Germinal center (tissue), 1 donor: ENCODE measurements around the gene APBB2.
"Not testable (repeated sequence)": the region's sequence is repeated elsewhere in the genome, so short reads cannot be mapped to it uniquely, and the experiment has no call there.

ENCODE experiments used
- DNase-seq: peaks from one replicate; pipeline ENCODE4 v3.0.0; 2012; ENCODE audit warnings: mixed read lengths, low spot score

APBB2 gene

DNA sequence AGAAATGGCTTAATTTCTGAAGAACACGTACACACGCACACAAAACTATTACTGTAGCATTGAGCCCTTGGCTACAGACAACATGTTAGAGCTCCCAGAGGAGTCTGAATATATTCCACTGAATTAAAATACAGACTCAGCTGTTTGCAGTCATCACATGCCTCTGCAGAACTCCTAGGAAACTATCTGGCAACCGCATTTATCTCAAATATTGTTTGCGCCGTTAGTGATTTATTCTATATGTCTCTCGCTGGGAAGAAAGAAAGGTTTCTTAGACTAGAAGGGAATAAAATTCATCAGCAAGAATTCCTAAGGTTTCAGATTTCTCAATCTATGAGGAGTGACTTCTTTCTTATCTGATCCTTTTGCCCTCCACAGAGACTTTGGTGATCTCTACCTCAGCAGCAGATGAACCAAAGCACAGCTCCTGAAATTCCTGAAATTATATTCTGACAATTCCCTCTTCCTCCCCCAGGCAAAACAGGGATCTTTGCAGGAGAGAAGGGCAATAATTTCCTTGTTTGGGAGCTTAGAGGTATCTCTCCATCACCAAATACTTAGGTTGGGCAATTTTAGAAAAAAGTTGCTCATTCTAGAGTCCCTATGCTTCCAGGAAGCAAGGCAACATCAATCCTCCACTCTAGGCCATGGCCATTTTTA lies 199.2 kb downstream of the APBB2 start:
- DNase-seq: no peak

DNA sequence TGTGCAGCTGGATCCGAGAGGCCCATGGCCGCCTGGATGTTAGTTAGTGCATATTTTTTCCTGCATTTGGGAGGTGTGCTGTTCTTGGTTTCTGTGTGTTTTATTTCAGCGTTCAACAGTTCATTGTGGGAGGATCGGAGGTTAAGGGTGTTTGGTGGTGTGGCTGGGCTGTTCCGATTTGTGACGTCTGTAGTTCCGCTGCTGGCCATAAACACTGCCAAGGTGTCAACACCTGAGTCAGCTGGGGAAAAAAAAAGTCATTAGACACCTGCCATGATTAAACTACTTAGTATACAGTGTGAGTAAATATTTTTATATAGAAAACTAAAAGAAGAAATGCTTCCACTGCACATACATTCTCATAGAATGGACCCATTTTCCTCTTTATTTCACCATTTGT lies 200.2 kb downstream of the APBB2 start:
- no peak for DNase-seq

DNA sequence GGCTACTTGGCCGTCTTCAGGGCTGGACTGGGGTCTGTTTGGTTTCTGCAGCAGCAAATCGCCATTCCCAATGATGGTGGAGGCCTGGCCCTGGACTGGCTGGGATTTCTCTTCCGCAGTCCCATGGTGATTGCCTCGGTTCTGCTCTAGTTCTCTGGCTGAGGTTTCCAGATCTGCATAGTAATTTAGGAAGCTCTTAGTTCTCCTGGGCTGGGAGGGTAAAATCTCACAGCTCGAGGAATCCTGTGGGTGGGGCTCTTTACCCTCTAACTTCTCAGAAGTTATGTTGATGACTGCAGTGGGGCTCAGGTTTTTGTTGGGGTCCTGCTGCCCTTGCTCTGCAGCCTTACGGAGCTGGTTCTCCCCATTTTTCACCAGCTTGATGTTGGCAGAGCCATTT lies 200.6 kb downstream of the APBB2 start:
- DNase-seq: no peak

DNA sequence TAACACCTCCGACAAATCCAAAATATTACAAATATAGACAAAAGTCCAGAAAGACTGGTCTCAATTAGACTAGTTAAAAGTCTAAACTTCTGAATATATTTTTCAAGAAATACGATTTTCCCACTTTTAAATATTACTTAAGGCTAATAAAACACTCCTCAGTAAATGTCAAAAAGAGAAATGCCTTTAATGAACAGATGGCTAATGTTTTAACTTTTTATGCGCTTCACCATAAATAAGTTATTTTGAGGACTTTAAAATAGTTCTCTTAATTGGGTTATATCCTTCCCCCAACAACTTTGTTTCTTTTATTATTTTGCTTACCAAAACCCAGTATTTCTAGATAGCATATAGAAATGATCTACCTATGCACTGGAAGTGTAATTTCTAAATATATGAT lies 201.4 kb downstream of the APBB2 start:
- DNase-seq: no peak

DNA sequence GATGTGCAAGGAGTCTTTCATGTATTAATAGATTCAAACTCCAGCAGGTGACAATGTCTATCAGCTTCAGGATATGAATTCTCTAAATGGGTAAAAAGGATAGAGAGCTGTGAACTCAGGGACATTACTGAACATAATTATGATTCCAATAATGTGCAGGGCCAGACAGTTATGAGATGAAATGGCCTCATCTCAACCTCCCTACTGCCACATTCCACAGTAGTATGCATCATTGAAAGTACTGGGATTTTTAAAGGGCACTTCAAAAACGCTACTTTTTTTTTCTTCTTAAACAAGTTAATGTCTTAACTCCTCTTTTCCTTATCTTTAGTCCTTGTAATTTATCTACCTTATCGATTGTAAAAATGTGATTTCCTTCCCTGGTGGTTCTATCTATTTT lies 202.0 kb downstream of the APBB2 start:
- no peak for DNase-seq

DNA sequence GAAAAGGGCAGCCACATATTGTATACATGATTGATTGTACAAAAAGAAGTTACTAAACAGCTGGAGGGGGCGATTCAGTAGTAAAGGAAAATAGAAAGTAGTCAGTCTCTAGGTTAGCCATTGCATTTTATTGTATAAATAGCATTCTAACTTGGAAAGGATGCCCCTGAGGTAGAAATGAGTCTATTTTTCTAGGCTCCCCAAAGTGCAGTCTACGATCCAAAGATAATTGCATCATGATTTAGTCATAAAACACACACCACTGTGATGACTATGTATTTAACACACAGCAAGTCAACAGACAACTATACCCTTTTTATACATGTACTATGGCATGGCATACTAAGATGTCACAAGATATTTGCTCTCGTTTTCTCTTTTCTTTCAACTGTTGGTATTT lies 204.9 kb downstream of the APBB2 start:
- no peak for DNase-seq

DNA sequence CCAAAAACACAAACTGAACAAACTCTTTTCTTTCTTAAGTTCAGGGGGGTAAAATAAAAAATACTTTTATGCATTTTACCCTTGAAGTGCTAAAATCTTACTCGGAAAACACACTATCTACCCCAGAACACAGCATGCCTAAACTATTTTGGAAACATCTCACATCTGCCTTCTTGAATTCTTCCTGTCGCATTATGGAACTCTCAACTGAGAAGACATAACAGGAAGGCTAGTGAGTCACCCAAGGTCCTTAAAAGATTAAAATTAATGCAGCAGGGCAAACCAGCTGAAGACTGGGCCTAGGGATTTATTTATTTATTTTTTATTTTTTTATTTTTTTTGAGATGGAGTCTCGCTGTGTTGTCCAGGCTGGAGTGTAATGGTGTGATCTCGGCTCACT lies 208.2 kb downstream of the APBB2 start:
- DNase-seq: no peak

DNA sequence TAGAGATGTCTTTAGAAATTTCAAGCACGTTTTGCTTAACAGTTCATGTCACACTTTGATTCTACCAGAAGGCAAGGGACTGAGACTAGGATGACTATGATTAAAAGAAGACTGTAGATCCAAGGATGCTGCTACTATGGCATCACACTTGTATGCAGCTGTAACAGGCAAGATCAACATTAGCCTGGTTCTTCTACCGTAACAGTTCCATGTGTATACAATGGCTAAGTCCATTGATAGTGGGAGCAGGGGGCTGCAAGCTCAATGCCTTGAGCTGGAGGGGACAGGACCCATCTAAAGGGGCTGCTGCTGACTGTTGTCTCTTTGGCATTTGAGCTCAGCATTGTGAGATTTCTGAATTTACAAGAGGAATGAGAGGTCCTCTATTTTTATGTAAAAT lies 212.0 kb downstream of the APBB2 start:
- DNase-seq: no peak

DNA sequence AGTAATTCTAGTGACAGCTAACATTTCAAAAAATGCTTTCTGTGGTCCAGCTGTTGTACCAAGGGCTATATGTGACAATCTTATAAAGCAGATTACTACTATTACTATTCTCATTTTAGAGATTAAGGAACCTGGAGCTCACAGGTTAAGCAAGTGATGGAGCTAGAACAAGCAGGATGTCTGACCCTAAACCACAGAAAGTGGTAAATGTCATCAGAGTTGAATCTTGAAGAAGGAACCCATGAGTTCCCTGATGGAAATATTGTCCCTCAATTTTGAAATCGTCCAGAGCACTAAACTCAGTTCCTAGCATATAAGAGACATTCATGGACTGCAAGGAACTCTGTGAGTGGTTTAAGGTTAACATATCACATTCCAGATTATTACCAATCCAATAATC lies 214.0 kb downstream of the APBB2 start:
- no peak for DNase-seq

DNA sequence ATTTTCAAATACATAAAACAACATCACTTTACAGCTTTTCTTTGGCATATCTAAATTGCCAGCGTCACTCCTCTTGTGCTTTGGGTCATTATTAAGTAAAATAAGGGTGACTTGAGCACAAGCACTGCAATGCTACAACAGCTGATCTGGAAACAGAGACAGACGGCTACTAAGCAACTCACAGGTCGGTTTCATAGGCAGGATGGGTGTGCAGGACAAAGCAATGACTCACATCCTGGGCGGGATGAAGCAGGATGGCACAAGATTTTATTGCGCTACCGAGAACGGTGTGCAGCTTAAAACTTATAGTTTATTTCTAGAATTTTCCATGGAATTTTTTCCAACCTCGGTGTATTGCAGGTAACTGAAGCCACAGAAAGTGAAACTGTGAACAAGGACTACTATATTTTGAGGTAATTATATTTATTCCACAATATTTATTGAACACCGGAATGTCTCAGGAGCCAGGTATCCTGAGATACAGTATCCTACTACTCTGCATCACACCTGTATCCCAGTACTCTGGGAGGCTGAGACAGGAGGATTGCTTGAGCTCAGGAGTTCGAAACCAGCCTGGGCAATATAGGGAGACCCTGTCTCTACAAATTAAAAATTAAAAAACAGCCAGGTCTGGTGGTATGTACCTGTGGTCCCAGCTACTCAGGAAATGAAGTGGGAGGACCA lies 215.5 kb downstream of the APBB2 start:
- DNase-seq: no peak

DNA sequence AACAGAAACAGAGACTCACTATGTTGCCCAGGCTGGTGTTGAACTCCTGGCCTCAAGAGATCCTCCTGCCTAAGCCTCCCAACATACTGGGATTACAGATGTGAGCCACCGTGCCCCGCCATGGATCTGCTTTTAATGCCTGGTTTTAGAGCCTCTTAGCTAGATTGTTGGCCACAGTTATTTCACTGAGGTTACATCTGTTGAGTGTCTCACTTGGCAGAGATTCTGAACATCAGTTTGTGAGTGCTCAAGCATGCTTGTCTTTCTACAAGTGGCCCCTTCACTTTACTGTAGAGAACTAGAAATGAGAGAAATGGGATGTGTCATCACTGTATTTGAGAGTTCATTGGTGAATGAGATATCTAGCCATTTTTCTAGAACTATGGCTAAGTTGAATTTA lies 218.5 kb downstream of the APBB2 start:
- DNase-seq: no peak

DNA sequence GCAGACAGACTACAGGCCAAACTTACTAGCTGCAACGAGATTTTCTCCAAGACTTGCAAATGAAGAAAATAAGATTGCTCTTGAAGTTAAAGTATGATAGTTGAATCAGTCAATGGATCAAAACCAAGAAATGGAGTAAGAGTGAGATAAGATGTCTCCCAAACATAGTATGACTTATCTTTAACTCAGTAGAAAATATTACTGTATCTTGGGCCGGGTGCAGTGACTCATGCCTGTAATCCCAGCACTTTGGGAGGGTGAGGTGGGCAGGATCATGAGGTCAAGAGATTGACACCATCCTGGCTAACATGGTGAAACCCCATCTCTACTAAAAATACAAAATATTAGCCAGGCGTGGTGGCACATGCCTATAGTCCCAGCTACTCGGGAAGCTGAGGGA lies 220.0 kb downstream of the APBB2 start:
- not testable (repeated sequence) for DNase-seq

DNA sequence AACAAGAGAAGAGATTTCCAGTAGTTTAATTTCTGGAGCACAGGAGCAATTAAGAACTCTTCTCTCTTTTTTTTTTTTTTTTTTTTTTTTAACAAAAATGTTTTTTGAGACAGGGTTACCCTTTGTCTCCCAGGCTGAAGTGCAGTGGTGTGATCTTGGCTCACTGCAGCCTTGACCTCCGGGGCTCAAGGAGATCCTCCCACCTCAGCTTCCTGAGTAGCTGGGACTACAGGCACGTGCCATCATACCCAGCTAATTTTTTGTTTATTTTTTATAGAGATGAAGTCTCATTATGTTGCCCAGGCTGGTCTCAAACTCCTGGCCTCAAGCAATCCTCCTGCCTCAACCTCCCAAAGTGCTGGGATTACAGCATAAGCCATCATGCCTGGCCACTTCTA lies 221.0 kb downstream of the APBB2 start:
- not testable (repeated sequence) for DNase-seq

DNA sequence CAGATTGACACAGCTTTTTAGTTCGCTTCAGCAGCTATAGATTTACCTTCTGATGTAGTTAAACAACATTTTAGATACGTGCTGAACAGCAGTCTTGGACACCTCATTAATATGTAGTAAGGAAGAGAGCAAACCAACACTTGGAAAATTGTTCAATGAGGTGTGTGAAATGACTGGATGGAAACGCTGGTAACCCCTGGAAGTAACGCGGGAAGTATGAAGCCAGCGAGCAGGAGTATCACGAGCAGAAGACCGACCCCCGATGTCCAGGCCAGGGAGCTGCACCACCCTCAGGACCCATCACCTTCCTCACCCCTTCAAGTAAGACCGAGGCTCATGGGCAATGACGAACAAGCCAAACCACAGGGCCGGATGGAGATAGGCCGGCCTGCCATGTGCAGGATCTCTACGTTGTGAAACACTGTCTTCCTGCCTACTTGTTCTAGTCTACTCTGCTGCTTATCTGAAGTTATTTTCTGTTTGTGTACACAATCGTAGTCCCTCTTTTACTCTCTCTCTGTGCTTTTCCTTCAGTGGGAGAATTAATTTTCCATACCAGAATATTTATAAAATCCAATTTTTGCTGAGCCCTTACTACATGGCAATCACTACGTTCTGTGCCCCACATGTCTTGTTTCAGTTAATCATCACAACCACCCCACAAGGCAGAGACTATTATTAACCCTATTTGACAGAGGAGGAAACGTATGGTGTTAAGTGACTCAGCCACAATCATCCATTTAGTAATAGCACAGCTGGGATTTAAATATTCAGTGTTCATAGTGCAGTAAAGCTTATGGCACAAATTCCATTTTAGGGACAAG lies 221.7 kb downstream of the APBB2 start:
- peak; percentile 43 for DNase-seq

DNA sequence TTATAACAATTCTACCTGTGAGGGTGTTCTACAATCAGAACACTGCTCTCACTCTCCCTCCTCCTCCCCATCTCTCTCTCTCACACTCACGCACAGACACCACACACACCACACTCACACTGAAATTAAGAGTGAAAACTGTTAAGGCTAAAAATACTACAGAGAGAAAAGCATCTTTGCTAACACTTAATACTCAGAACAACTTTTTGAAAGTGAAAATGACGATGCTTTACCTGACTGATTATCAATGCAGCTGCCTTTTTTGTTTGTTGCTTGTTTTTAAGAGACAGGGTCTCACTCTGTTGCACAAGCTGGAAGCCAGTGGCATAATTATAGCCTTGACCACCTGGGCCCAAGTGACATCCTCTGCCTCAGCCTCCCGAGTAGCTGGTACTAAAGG lies 222.4 kb downstream of the APBB2 start:
- peak; percentile 26 for DNase-seq

DNA sequence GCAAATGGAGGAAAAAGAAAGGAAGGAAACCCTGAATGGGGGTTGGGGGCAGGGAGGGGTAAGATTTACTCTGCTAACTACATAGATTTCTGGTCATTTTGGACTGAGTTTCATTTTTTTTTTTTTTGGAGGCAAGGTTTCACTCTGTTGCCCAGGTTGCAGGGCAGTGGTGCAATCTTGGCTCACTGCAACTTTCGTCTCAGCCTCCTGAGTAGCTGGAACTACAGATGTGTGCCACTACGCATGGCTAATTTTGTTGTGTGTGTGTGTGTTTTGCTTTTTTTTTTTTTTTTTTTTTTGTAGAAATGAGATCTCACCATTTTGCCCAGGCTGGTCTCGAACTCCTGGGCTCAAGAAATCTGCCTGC lies 223.5 kb downstream of the APBB2 start:
- no peak for DNase-seq

DNA sequence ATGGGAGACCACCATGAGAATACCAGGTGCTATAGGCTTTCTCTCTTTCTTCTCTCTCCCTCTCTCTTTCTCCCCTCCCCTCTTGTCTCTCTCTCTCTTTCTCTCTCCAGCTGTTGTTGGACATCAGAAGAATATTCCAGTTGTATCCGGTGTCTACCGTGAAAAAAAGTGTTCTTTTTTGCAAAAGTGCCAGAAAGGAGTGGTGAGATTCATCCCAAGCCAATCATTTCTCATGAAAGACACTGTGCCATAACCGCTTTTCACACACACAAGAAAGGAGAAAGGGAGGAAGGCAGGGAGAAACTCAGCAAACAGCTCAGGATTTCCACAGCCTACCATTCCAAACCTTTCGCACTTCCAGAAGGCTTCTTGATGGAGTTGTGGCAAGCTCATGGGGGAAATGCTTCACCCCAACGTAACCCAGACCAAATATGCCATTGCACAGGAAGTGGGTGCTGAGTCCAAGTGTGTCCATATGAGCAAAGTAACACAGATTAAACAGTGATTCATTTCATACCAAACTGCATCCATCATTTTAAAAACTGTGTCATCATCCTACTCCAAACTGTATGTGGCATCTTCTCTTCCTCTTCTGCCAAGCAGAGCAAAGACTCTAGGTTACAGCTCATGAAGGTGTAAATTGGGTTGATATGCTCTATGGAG lies 224.0 kb downstream of the APBB2 start:
- peak; percentile 9 for DNase-seq

DNA sequence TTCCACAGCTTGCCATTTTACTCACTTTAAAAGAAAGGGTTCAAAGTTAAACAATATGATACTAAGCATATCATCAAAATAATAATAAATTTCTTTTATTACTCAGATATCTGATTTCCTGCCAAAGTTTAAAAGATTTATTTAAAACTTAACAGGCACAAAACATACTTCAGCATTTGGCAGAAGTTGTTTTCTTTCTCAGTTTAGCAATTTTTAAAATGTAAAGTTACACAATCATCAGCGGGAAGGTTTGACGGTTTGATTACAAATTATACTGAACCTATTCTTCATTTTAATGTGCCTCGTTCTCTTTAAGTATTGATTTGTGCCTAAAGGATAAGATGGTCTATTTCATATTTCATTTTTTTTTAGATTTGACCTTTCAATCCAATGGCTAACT lies 227.2 kb downstream of the APBB2 start:
- DNase-seq: no peak

DNA sequence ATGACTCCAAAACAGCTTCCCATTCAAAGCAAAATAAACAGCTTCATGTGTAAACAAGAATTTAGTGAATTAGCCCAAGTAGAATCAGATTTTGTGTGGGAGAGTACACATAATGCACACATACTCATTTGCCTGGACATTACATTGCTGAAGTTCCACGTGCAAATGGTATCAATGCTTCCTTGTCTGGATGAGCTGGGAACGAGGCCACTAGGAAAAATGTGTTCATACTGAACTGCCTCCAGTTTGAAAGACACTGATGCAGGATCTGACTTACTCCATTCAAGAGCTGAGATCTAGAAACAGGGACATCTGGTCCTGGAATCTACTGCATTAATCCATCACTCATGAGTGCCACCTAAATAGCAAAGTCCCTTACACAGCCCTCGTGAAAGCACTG lies 228.0 kb downstream of the APBB2 start:
- DNase-seq: no peak

DNA sequence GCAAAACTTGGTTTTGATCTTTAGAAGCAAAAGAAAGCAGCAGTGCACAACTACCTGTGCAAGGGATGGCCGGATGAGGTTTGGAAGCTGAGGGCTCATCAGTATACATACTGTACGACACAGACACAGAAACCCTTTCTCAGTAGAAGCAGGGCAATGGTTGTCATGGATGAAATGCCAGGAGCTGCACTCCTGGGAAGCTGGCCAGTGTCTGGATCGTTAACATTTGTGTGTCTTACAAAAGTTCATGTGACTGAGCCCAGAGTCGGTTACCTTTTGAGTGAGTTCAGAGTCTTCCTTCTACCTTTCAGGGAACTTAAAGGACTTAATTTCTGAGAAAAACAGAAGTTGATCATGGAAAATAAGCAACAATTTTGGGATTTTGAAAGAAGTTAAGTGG lies 230.3 kb downstream of the APBB2 start:
- DNase-seq: no peak

DNA sequence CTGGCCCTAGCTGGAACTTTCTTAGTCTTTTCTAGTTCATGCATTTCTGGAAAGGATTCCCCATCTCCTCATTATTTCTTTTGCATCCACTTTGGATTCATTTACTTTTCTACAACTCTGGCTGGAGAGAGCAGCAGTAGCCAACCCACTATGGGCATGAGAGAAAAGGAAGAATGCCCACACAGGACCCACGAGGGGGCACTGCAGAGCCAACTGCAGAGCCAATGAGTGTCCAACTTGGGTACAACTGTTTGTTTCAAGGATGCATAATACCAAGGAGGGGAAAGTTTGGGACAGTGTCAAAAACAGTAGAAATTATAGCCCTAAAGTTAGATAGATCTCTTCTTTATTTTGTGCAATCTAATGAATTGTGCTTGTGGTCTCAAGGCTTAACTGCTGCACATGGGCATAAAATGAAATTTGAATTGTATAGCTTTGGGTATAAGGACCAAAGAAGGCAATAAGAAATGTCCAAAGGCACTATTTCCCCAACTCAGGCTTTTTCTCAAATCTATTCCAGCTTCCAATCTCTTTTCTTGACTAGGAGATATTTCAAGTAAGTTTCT lies 233.9 kb downstream of the APBB2 start:
- peak; percentile 19 for DNase-seq

DNA sequence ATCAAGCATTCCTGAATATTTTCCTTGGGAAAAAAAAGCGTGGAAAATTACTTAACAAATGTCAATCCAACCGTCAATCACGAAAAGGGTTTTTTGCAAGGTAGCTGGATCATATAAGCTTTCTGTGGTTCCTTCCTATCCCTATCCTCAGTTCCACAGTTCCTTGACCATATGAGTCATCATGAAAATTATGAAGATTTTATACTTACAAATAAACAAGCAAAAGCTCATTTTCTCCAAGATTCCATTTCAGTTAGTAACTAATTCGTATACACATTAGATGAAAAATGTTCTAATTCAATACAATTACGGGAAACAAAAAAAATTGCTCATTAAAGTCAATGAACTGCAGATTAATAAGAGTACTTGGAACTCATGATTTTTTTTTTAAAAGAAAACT lies 235.8 kb downstream of the APBB2 start:
- no peak for DNase-seq
